Gastroesophageal sphincter (tissue), 4 donors: ENCODE data around the gene FAM120A. TPM values are rescaled to one million over a fixed set of nuclear protein-coding genes. Genes with fewer than 3 reads are reported as not detected.
A peak's percentile ranks its signal among the peaks of the same experiment; 100 is the strongest.

ENCODE experiments used
- ATAC-seq: fragments of 150-250 bp; one replicate; pipeline ENCODE4 v1.9.1; 2016; ENCODE audit warnings: mild to moderate bottlenecking, moderate library complexity
- H3K27ac ChIP-seq, 4 donors: fragments of 200-600 bp; sonication (generic) in 3 of 4; 1 replicate in 3 of 4; 2 replicates in 1 of 4; pipeline ENCODE4 v1.5.1; 2016 to 2019
- H3K27me3 ChIP-seq: fragments of 200-600 bp; sonication (generic); one replicate; pipeline ENCODE4 v1.5.1; 2019
- H3K36me3 ChIP-seq, 2 donors: fragments of 200-600 bp; sonication (generic); one replicate each; pipeline ENCODE4 v1.5.1; 2019; ENCODE audit warnings: control low read depth in 1 of 2
- H3K4me1 ChIP-seq, 3 donors: fragments of 200-600 bp; sonication (generic); 1 replicate in 2 of 3; 2 replicates in 1 of 3; pipeline ENCODE4 v1.5.1; 2016 to 2019; ENCODE audit warnings: control low read depth in 2 of 3
- H3K4me3 ChIP-seq, 2 donors: fragments of 200-600 bp; sonication (generic); one replicate each; pipeline ENCODE4 v1.5.1; 2019; ENCODE audit warnings: mild to moderate bottlenecking in 1 of 2, moderate library complexity in 1 of 2
- H3K9me3 ChIP-seq, 3 donors: fragments of 200-600 bp; sonication (generic); one replicate each; pipeline ENCODE4 v1.5.1; 2017 to 2019; ENCODE audit warnings: control low read depth in 2 of 3
- EP300 ChIP-seq: sonication (generic); formaldehyde crosslinking; IDR thresholded peaks from one replicate; pipeline ENCODE4 v1.6.1; 2017; ENCODE audit warnings: antibody characterized with exemption, mild to moderate bottlenecking
- POLR2A ChIP-seq, 2 donors: fragments of 450-650 bp; IDR thresholded peaks; one replicate each; pipeline ENCODE4 v1.6.1; 2017; ENCODE audit warnings: antibody characterized with exemption in 2 of 2, mild to moderate bottlenecking in 2 of 2, moderate library complexity in 1 of 2
- POLR2AphosphoS5 ChIP-seq: sonication (generic); formaldehyde crosslinking; IDR thresholded peaks from one replicate; pipeline ENCODE4 v1.6.1; 2017; ENCODE audit warnings: antibody characterized with exemption
- WGBS, 2 donors: methylation state at CpG; one replicate each; pipeline ENCODE4 v1.1.5; 2018; ENCODE audit warnings: low coverage in 1 of 2; 5-methylcytosine and 5-hydroxymethylcytosine counted together
- total RNA-seq, 4 donors: library from RNA; depleted of rRNA; stranded (reverse); fragments of >200 nt; gene quantifications; one replicate each; pipeline ENCODE4 v1.1.0, GENCODE V29; 2016
- TF ChIP-seq, protein P1 (sequence below), 4 experiments: fragments of 200-600 bp in 2 of 4; fragments of 450-650 bp in 2 of 4; sonication (generic) in 1 of 4; IDR thresholded peaks; one replicate each; pipeline ENCODE4 v1.5.1; 2017 to 2019; ENCODE audit warnings: antibody characterized with exemption in 4 of 4, mild to moderate bottlenecking in 2 of 4, moderate library complexity in 2 of 4

Gene FAM120A
- total RNA-seq, 4 donors from 2014 or later = 68.6 to 116 (median 75.7) TPM

DNA sequence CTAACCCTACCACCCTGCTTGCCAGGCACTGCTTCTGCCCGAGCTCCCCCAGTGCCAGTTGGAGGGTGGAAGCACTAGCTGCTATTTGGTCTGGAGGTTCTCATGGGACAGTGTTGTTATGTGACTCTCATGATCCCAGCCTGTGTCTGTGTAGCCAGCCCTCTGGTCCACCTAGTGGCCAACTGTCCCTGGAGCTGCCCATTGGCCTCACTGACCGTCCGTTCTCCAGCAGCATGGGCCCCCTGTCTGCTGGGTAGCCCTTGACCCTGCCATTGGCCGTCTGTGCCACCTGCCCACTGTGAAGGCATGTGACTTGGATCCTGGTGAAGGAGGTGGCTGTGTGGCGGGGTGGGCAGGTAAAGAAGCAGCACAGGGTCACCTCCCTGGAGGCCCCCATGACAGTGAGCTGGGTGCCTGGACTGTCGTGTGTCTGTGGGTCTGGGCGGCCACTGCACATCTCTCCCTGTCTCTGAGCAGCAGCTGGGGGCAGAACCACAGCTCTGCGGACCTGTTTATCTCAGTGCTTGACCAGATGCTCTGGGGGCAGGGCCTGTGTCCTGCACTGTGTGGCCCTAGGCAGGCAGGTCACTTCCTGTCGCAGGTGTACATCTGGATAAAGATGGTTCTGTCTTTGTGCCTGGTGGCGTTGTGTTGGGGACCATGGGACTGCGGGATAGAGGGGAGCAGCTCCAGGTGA lies 136.3 kb downstream of the FAM120A start:
- Histone ChIP-seq H3K36me3 (no peaks in the 10 kb centered on the region), H3K27ac (no peak overlapping the region), H3K27me3 (no peaks in the 10 kb centered on the region), H3K9me3 (no peaks in the 10 kb centered on the region), H3K4me3 (no peak overlapping the region), H3K4me1 (peaks cover 0 to 75% (median 24%) of the 10 kb centered on the region in 3 donors)
- peak; percentile 17 for ATAC-seq
- no peak for TF ChIP-seq EP300
- no peak for TF ChIP-seq POLR2AphosphoS5
- TF ChIP-seq, protein P1, sequence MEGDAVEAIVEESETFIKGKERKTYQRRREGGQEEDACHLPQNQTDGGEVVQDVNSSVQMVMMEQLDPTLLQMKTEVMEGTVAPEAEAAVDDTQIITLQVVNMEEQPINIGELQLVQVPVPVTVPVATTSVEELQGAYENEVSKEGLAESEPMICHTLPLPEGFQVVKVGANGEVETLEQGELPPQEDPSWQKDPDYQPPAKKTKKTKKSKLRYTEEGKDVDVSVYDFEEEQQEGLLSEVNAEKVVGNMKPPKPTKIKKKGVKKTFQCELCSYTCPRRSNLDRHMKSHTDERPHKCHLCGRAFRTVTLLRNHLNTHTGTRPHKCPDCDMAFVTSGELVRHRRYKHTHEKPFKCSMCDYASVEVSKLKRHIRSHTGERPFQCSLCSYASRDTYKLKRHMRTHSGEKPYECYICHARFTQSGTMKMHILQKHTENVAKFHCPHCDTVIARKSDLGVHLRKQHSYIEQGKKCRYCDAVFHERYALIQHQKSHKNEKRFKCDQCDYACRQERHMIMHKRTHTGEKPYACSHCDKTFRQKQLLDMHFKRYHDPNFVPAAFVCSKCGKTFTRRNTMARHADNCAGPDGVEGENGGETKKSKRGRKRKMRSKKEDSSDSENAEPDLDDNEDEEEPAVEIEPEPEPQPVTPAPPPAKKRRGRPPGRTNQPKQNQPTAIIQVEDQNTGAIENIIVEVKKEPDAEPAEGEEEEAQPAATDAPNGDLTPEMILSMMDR (IDR thresholded peaks at IDR 0.05) = no peak
- TF ChIP-seq POLR2A (IDR thresholded peaks at IDR 0.05) = no peak
- WGBS, 2 donors = 71 to 100% methylated on average over 1 to 4 of the region's 11 CpGs

DNA sequence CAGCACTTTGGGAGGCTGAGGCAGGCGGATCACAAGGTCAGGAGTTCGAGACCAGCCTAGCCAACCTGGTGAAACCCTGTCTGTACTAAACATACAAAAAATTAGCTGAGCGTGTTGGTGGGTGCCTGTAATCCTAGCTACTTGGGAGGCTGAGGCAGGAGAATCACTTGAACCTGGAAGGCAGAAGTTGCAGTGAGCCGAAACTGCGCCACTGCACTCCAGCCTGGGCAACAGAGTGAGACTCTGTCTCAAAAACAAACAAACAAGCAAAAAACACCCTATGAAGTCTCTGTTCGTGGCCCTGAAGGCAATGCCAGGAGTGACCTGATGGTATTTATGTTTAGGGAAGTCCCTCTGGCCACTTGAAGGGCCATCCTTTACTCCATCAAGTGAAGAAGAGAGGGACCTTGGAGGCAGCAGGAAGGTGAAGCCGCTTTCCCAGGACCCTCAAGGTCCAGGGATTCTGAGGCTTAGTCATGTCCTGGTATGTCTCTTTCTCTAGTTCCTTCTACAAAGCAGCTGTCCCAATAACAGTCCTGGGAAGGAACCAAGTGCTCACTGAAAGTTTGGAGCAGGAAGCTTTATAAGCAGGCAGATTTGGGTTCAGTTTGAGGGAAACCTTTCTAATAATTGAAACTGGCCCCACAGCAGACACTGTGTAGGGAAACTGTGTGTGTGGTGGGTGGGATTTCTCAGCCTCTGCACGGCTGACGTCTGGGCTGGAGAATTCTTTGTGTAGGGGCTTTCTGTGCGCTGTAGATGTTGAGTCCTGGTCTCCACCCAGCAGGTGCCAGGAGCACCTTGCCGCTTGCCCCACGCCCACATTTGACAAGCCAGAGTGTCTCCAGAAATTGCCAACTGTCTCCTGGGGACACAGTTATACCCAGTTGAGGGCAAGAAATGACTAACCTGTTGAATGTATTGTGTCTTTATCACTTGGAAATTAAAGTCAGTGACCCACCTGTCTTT lies 137.4 kb downstream of the FAM120A start:
- Histone ChIP-seq H3K4me1 (peaks cover 0 to 86% (median 26%) of the 10 kb centered on the region in 3 donors), H3K27me3 (no peaks in the 10 kb centered on the region), H3K27ac (no peak overlapping the region), H3K36me3 (no peaks in the 10 kb centered on the region), H3K4me3 (no peak overlapping the region), H3K9me3 (no peaks in the 10 kb centered on the region)
- ATAC-seq = no peak
- WGBS, 2 donors = 33 to 72% methylated on average over 2 to 7 of the region's 12 CpGs
- TF ChIP-seq, protein P1 (IDR thresholded peaks at IDR 0.05) = no peak
- TF ChIP-seq EP300 (no peak), POLR2A (IDR thresholded peaks at IDR 0.05) (no peak), POLR2AphosphoS5 (no peak)

DNA sequence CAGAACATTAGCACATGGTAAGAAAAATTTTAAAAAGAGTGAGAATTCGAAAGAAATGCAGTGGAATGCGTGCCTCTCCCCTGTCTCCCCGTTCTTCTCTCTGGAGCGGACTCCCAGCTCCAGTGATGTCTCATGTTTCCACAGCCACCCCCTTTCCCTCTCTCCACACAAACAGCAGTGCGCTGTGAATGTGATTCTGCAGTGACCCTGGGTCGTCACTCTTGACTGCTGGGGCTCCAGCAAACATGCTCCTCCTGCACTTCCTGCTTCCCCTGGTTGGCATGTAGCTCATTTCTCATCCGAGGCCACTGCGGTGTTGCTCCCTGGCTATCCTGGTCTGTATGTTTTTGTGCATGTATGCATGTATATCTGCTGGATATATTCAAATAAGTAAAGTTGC lies 138.2 kb downstream of the FAM120A start:
- Histone ChIP-seq H3K27ac (no peak overlapping the region), H3K4me1 (peaks cover 0 to 93% (median 32%) of the 10 kb centered on the region in 3 donors), H3K4me3 (no peak overlapping the region), H3K27me3 (no peaks in the 10 kb centered on the region), H3K9me3 (no peaks in the 10 kb centered on the region), H3K36me3 (no peaks in the 10 kb centered on the region)
- ATAC-seq = no peak
- WGBS, 2 donors = 38 to 51% methylated on average over 6 to 7 of the region's 8 CpGs
- TF ChIP-seq POLR2A (IDR thresholded peaks at IDR 0.05) (no peak), POLR2AphosphoS5 (no peak), EP300 (no peak)
- TF ChIP-seq, protein P1 (IDR thresholded peaks at IDR 0.05) = no peak

DNA sequence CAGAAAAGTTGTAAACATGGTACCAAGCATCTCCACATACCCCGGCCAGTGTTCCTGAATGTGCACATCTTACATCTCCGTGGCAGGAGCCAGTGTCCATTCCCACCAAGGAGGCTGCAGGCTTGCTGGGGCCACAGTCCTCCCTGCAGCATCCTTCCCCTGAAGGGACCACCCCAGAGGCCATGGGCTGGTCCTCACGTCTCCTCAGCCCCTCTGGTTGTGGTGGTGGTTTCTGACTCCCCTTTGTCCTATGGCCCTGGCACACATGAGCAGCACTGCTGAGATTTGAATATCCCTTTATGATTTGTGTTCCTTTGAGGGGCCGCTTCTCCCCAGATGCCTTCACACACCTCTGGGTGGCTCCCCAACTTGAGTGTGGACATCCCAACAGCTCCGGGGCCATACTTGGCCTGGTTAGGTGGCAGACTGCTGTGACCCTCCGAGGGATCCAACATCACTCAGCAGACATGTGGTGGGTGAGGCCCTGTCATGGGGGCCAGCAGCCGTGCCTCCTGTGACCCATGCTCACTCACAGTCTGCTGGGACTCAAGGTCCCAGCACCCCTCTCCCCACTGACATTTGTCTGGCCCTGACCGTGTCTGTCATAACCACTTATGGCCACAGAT lies 139.2 kb downstream of the FAM120A start:
- Histone ChIP-seq H3K27ac (peak overlapping the region in 2 of 4 donors; percentile 16 to 32), H3K4me1 (peaks cover 0 to 89% (median 32%) of the 10 kb centered on the region in 3 donors)
- no peak for ATAC-seq

More for the DNA sequence above, 139.2 kb downstream of the FAM120A start:
- no peak overlapping the region for H3K4me3 ChIP-seq
- 17 to 58% methylated on average over 1 to 5 of the region's 8 CpGs for WGBS, 2 donors
- no peak for TF ChIP-seq EP300
- TF ChIP-seq POLR2A (IDR thresholded peaks at IDR 0.05) = no peak
- TF ChIP-seq, protein P1 (IDR thresholded peaks at IDR 0.05) = no peak
- no peak for TF ChIP-seq POLR2AphosphoS5
- H3K36me3 ChIP-seq = no peaks in the 10 kb centered on the region
- no peaks in the 10 kb centered on the region for H3K27me3 ChIP-seq
- no peaks in the 10 kb centered on the region for H3K9me3 ChIP-seq
